ENCODE results near the gene MYOM1.

DNA sequence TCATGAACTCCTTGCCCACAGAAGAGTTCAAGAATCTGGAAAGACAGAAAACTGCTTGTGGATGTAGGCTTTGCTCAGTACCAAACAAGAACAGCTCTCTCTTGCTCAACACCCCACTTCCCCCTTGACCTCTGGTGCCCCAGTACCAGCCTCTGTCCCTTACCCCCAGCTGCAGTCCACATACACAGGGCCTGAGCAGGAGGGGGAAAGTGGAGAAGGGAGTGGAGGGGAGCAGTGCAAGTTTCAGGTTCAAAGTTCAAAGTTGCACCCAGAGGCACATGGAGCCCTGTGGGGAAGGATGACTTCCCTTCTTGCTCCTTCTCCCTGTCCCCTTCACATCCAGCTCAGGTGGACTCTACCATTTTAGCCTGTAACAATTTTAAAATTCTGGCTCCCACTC, 145.7 kb downstream of the MYOM1 start:
- TF ChIP-seq CTCF (conservative IDR thresholded peaks at IDR 0.05; ENCODE audit: low read depth, low read length) (no peak), EZH2 (IDR thresholded peaks at IDR 0.05; ENCODE audit: low read length, unreplicated experiment) (no peak)
